Kidney epithelial cell (primary cell): ENCODE data around the gene ASB6. TPM values are rescaled to one million over a fixed set of nuclear protein-coding genes. Genes with fewer than 3 reads are reported as not detected.

Experiments used
- DNase-seq: peaks from one replicate; pipeline ENCODE4 v3.0.0-alpha.2; 2010; ENCODE audit warnings: low read depth
- H3K27me3 ChIP-seq: 2 replicates; pipeline ENCODE4 v1.6.0; 2011; ENCODE audit warnings: low read length; ENCODE audit not compliant: control insufficient read depth, insufficient read depth
- H3K36me3 ChIP-seq: 2 replicates; pipeline ENCODE4 v1.5.1; 2011; ENCODE audit warnings: low read length; ENCODE audit not compliant: control insufficient read depth, insufficient read depth
- H3K4me3 ChIP-seq: 2 replicates; pipeline ENCODE4 v1.5.1; 2011; ENCODE audit warnings: low read depth, mild to moderate bottlenecking, control low read depth, low read length
- CTCF ChIP-seq: IDR thresholded peaks from 2 replicates; pipeline ENCODE4 v1.5.1; 2011; ENCODE audit warnings: mild to moderate bottlenecking, moderate library complexity, low read length, control low read depth, inconsistent platforms; ENCODE audit not compliant: insufficient read depth, poor library complexity, severe bottlenecking
- total RNA-seq: library from RNA; depleted of rRNA; stranded (reverse); fragments of >200 nt; gene quantifications from 2 replicates; pipeline ENCODE4 v1.2.3, GENCODE V29; 2015

Gene ASB6
- total RNA-seq, 1 donor from 2014 or later, result 27.0 TPM

- Histone ChIP-seq H3K27me3 (no peaks in the 10 kb centered on the region), H3K4me3 (no peak overlapping the region), H3K36me3 (no peaks in the 10 kb centered on the region)
- TF ChIP-seq CTCF, result no peak
- no peak for DNase-seq
Observed at GRCh38 chr9:129612815-129613519, 29.0 kb downstream of the ASB6 start.

DNA sequence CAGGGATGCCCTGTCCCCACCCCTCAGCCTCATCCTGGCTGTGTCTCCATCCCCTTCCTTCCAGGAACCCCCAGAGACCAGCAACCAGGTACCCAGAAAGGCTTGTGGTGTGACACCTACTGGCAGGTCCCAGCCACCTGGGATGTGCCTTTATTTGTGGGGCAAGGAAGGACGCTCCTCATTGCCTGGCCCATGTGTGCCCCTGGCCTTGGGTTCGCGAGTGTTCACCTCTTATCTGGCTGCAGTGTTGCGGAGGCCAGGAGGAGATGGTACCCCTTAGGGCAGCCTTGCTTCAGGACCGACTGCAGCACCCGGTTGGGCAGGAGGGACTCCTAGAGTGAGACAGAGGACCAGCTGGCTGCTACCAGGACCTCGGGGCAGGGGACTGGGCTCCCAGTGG, 29.8 kb downstream of the ASB6 start:
- DNase-seq, result no peak
- H3K4me3 ChIP-seq, result no peak overlapping the region
- no peaks in the 10 kb centered on the region for H3K27me3 ChIP-seq
- TF ChIP-seq CTCF, result no peak
- H3K36me3 ChIP-seq, result no peaks in the 10 kb centered on the region

DNA sequence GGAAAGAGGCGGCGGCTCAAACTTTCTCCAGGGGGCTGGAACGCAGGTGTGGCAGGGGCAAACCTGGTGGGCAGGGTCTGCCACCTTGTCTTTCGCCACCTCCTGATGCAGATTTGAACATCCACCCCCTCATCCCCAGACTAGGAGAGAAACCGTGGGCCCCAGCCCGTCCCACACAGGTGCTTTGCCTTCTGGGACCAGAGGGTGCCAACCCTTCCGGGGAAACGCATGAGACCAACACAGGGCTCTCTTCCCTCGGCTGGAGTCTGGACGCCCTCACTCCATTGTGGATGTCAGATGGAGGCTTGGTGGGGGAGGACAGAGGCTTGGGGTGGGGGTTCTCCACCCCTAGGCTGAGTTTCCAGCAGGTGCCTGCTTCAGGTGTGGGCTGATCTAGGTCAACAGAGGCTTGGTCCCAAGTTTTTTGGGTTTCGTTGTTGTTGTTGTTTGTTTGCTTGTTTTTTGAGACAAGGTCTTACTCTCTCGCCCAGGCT, 30.6 kb downstream of the ASB6 start:
- Histone ChIP-seq H3K36me3 (no peaks in the 10 kb centered on the region), H3K27me3 (no peaks in the 10 kb centered on the region), H3K4me3 (no peak overlapping the region)
- TF ChIP-seq CTCF, result no peak
- DNase-seq, result no peak

GRCh38 chr9:129610473-129611306, 31.3 kb downstream of the ASB6 start:
- DNase-seq, result no peak
- H3K4me3 ChIP-seq, result peak overlapping the region; percentile 47
- H3K36me3 ChIP-seq, result no peaks in the 10 kb centered on the region
- TF ChIP-seq CTCF, result peak; percentile 86
- no peaks in the 10 kb centered on the region for H3K27me3 ChIP-seq

- Histone ChIP-seq H3K36me3 (no peaks in the 10 kb centered on the region), H3K27me3 (no peaks in the 10 kb centered on the region), H3K4me3 (peak overlapping the region; percentile 47)
- TF ChIP-seq CTCF, result no peak
- no peak for DNase-seq
Observed at GRCh38 chr9:129610213-129610472, 31.8 kb downstream of the ASB6 start.
